ENCODE results near the gene TMEM192. TPM values are rescaled to one million over a fixed set of nuclear protein-coding genes. Genes with fewer than 3 reads are reported as not detected.
"Not testable (repeated sequence)": the region's sequence is repeated elsewhere in the genome, so short reads cannot be mapped to it uniquely, and the experiment has no call there.

TMEM192 gene
- total RNA-seq, 1 experiment from 2014 or later = 31.6 TPM

- POLR2A ChIA-PET = no interaction called here
- no peak for TF ChIP-seq CTCF (IDR thresholded peaks at IDR 0.05; ENCODE audit: unreplicated experiment)
Measured at GRCh38 chr4:165052627-165053026, 60.0 kb downstream of the TMEM192 start.

GRCh38 chr4:165048170-165048569 is 64.5 kb downstream of the TMEM192 start:
- Mint-ChIP-seq H3K9me3 (ENCODE audit: unreplicated experiment) (no peaks in the 10 kb centered on the region), H3K4me1 (ENCODE audit: insufficient read depth, unreplicated experiment) (no peaks in the 10 kb centered on the region), H3K4me3 (ENCODE audit: unreplicated experiment) (no peak overlapping the region), H3K36me3 (ENCODE audit: insufficient read depth, unreplicated experiment) (no peaks in the 10 kb centered on the region), H3K27ac (ENCODE audit: low read depth, unreplicated experiment) (no peak overlapping the region), H3K27me3 (ENCODE audit: insufficient read depth, unreplicated experiment) (no peaks in the 10 kb centered on the region)
- no peak for TF ChIP-seq CTCF (IDR thresholded peaks at IDR 0.05; ENCODE audit: unreplicated experiment)
- intact Hi-C loops (cut with micrococcal nuclease) = no loop called here
- CTCF ChIA-PET = interaction anchor here (0.6 kb wide), 1 partner anchor 14 kb away, joined by 3 read pairs; no protein-coding TSS in a partner anchor
- BruUV-seq (replicated peaks) = no TSS peak
- DNase-seq (ENCODE audit: unreplicated experiment) = no peak
- POLR2A ChIA-PET = interaction anchor here (0.7 kb wide), 1 partner anchor 303 kb away, joined by 3 read pairs; no protein-coding TSS in a partner anchor

More at GRCh38 chr4:165052627-165053026, 60.0 kb downstream of the TMEM192 start:
- peak overlapping the region; percentile 62 for H3K27ac Mint-ChIP-seq (ENCODE audit: low read depth, unreplicated experiment)
- no peak overlapping the region for H3K4me3 Mint-ChIP-seq (ENCODE audit: unreplicated experiment)
- H3K4me1 Mint-ChIP-seq (ENCODE audit: insufficient read depth, unreplicated experiment) = no peaks in the 10 kb centered on the region
- no peak for DNase-seq (ENCODE audit: unreplicated experiment)
- CTCF ChIA-PET = no interaction called here
- H3K36me3 Mint-ChIP-seq (ENCODE audit: insufficient read depth, unreplicated experiment) = no peaks in the 10 kb centered on the region
- intact Hi-C loops (cut with micrococcal nuclease) = no loop called here
- no peaks in the 10 kb centered on the region for H3K9me3 Mint-ChIP-seq (ENCODE audit: unreplicated experiment)
- H3K27me3 Mint-ChIP-seq (ENCODE audit: insufficient read depth, unreplicated experiment) = no peaks in the 10 kb centered on the region
- no TSS peak for BruUV-seq (replicated peaks)

GRCh38 chr4:165031436-165032211 is 81.0 kb downstream of the TMEM192 start, which contains the start of gene TRIM60:
TSS of gene TRIM60 (plus strand) at chr4:165031999. CDS start at chr4:165040073, 8,074 bp downstream.
- no TSS peak for BruUV-seq (replicated peaks)
- no peak for TF ChIP-seq CTCF (IDR thresholded peaks at IDR 0.05; ENCODE audit: unreplicated experiment)
- Mint-ChIP-seq H3K27me3 (ENCODE audit: insufficient read depth, unreplicated experiment) (no peaks in the 10 kb centered on the region), H3K4me3 (ENCODE audit: unreplicated experiment) (no peak within 1 kb of the TSS), H3K4me1 (ENCODE audit: insufficient read depth, unreplicated experiment) (no peaks in the 10 kb centered on the region), H3K36me3 (ENCODE audit: insufficient read depth, unreplicated experiment) (no peaks in the 10 kb centered on the region), H3K27ac (ENCODE audit: low read depth, unreplicated experiment) (no peak within 1 kb of the TSS), H3K9me3 (ENCODE audit: unreplicated experiment) (no peaks in the 10 kb centered on the region)
- no peak for DNase-seq (ENCODE audit: unreplicated experiment)
- ChIA-PET POLR2A (no interaction called here), CTCF (interaction anchor here (0.6 to 0.7 kb wide), 2 partner anchors 51 to 269 kb away, joined by 3 to 4 read pairs; no protein-coding TSS in a partner anchor)
- intact Hi-C loops (cut with micrococcal nuclease) = no loop called here

GRCh38 chr4:165027762-165028402 is 84.8 kb downstream of the TMEM192 start:
- Mint-ChIP-seq H3K4me3 (ENCODE audit: unreplicated experiment) (no peak overlapping the region), H3K27ac (ENCODE audit: low read depth, unreplicated experiment) (no peak overlapping the region), H3K4me1 (ENCODE audit: insufficient read depth, unreplicated experiment) (no peaks in the 10 kb centered on the region), H3K27me3 (ENCODE audit: insufficient read depth, unreplicated experiment) (no peaks in the 10 kb centered on the region), H3K36me3 (ENCODE audit: insufficient read depth, unreplicated experiment) (no peaks in the 10 kb centered on the region), H3K9me3 (ENCODE audit: unreplicated experiment) (no peaks in the 10 kb centered on the region)
- TF ChIP-seq CTCF (IDR thresholded peaks at IDR 0.05; ENCODE audit: unreplicated experiment) = no peak
- no TSS peak for BruUV-seq (replicated peaks)
- ChIA-PET CTCF (interaction anchor here (0.6 kb wide), 1 partner anchor 69 kb away, joined by 4 read pairs; no protein-coding TSS in a partner anchor), POLR2A (no interaction called here)
- intact Hi-C loops (cut with micrococcal nuclease) = no loop called here
- peak; percentile 10 for DNase-seq (ENCODE audit: unreplicated experiment)

GRCh38 chr4:165025782-165026181 is 86.9 kb downstream of the TMEM192 start:
- H3K27ac Mint-ChIP-seq (ENCODE audit: low read depth, unreplicated experiment); DNase-seq (ENCODE audit: unreplicated experiment); H3K27me3 Mint-ChIP-seq (ENCODE audit: insufficient read depth, unreplicated experiment); H3K9me3 Mint-ChIP-seq (ENCODE audit: unreplicated experiment); CTCF ChIA-PET; H3K4me3 Mint-ChIP-seq (ENCODE audit: unreplicated experiment); H3K36me3 Mint-ChIP-seq (ENCODE audit: insufficient read depth, unreplicated experiment); BruUV-seq (replicated peaks); POLR2A ChIA-PET; intact Hi-C loops (cut with micrococcal nuclease); H3K4me1 Mint-ChIP-seq (ENCODE audit: insufficient read depth, unreplicated experiment): not testable (repeated sequence)
